Transverse colon (tissue), 4 donors: Measurements from ENCODE around the gene ARMCX2.

Experiments
- CTCF ChIP-seq, 5 experiments: fragments of 200-600 bp in 3 of 5; fragments of 450-650 bp in 2 of 5; sonication (generic) in 3 of 5; IDR thresholded peaks; 1 replicate in 2 of 5; 2 replicates in 3 of 5; pipeline ENCODE4 v1.5.1; 2016 to 2017; ENCODE audit warnings: antibody characterized with exemption in 5 of 5, inconsistent platforms in 3 of 5, mild to moderate bottlenecking in 2 of 5, moderate library complexity in 1 of 5
- POLR2A ChIP-seq: fragments of 450-650 bp; IDR thresholded peaks from one replicate; pipeline ENCODE4 v1.6.1; 2016; ENCODE audit warnings: antibody characterized with exemption, mild to moderate bottlenecking, moderate library complexity
- POLR2AphosphoS5 ChIP-seq, 3 donors: sonication (generic); formaldehyde crosslinking; IDR thresholded peaks; one replicate each; pipeline ENCODE4 v1.6.1; 2016; ENCODE audit warnings: antibody characterized with exemption in 3 of 3

GRCh38 chrX:101656817-101657216, 2.8 kb downstream of the ARMCX2 start:
- TF ChIP-seq CTCF (IDR thresholded peaks at IDR 0.05), result no peak
- no peak for TF ChIP-seq POLR2AphosphoS5 (IDR thresholded peaks at IDR 0.05)
- no peak for TF ChIP-seq POLR2A
